ENCODE measurements around the gene VILL. TPM values are rescaled to one million over a fixed set of nuclear protein-coding genes. Genes with fewer than 3 reads are reported as not detected.
"Not testable (repeated sequence)": the region's sequence is repeated elsewhere in the genome, so short reads cannot be mapped to it uniquely, and the experiment has no call there.

VILL gene
- total RNA-seq, 2 experiments from 2014 or later, result 15.4 to 18.3 TPM

GRCh38 chr3:37984051-37984450 is 6.5 kb upstream of the VILL start:
- CTCF ChIA-PET, result interaction anchor here (1.3 to 3.8 kb wide), 2 partner anchors 10 to 17 kb away, joined by 4 to 26 read pairs; no protein-coding TSS in a partner anchor
- DNase-seq (no peak), ATAC-seq (no peak)
- Mint-ChIP-seq H3K27me3 (peaks cover 5% of the 10 kb centered on the region), H3K27ac (no peak overlapping the region), H3K4me1 (no peaks in the 10 kb centered on the region), H3K36me3 (no peaks in the 10 kb centered on the region), H3K9me3 (ENCODE audit: low read depth) (no peaks in the 10 kb centered on the region), H3K4me3 (no peak overlapping the region)

GRCh38 chr3:37984596-37984995 is 6.0 kb upstream of the VILL start:
- peaks cover 4% of the 10 kb centered on the region for H3K27me3 Mint-ChIP-seq
- no peaks in the 10 kb centered on the region for H3K36me3 Mint-ChIP-seq
- DNase-seq (no peak), ATAC-seq (no peak)
- H3K4me3 Mint-ChIP-seq, result no peak overlapping the region
- H3K4me1 Mint-ChIP-seq, result no peaks in the 10 kb centered on the region
- H3K27ac Mint-ChIP-seq, result no peak overlapping the region
- CTCF ChIA-PET, result interaction anchor here (1.3 to 3.8 kb wide), 2 partner anchors 10 to 17 kb away, joined by 4 to 26 read pairs; no protein-coding TSS in a partner anchor
- H3K9me3 Mint-ChIP-seq (ENCODE audit: low read depth), result no peaks in the 10 kb centered on the region

- Mint-ChIP-seq H3K27ac (no peak overlapping the region), H3K4me3 (no peak overlapping the region), H3K36me3 (no peaks in the 10 kb centered on the region), H3K27me3 (no peaks in the 10 kb centered on the region), H3K9me3 (ENCODE audit: low read depth) (no peaks in the 10 kb centered on the region), H3K4me1 (no peaks in the 10 kb centered on the region)
- ATAC-seq (no peak), DNase-seq (no peak)
- CTCF ChIA-PET, result interaction anchor here (1.0 to 3.8 kb wide), 3 partner anchors 11 to 18 kb away, joined by 4 to 26 read pairs (median 9); no protein-coding TSS in a partner anchor
These were observed 4.8 kb upstream of the VILL start for GRCh38 chr3:37985637-37986320.

- ATAC-seq, result no peak
- Mint-ChIP-seq H3K4me3 (no peak overlapping the region), H3K27me3 (no peaks in the 10 kb centered on the region), H3K27ac (no peak overlapping the region), H3K9me3 (ENCODE audit: low read depth) (no peaks in the 10 kb centered on the region), H3K36me3 (no peaks in the 10 kb centered on the region), H3K4me1 (no peaks in the 10 kb centered on the region)
- CTCF ChIA-PET, result interaction anchor here (0.8 to 3.8 kb wide), 5 partner anchors 10 to 19 kb away, joined by 3 to 26 read pairs (median 4); no protein-coding TSS in a partner anchor
- DNase-seq, result no peak
These were observed 3.9 kb upstream of the VILL start for GRCh38 chr3:37986479-37987314.

- DNase-seq, result no peak
- Mint-ChIP-seq H3K9me3 (ENCODE audit: low read depth) (no peaks in the 10 kb centered on the region), H3K4me1 (no peaks in the 10 kb centered on the region), H3K27me3 (no peaks in the 10 kb centered on the region), H3K27ac (no peak overlapping the region), H3K4me3 (no peak overlapping the region), H3K36me3 (no peaks in the 10 kb centered on the region)
- CTCF ChIA-PET, result interaction anchor here (0.8 to 1.9 kb wide), 3 partner anchors 10 to 16 kb away, joined by 3 to 9 read pairs (median 4); no protein-coding TSS in a partner anchor
- ATAC-seq, result no peak
These were observed 3.3 kb upstream of the VILL start for GRCh38 chr3:37987315-37987697.

- Mint-ChIP-seq H3K27ac (no peak overlapping the region), H3K4me1 (no peaks in the 10 kb centered on the region), H3K9me3 (ENCODE audit: low read depth) (no peaks in the 10 kb centered on the region), H3K36me3 (no peaks in the 10 kb centered on the region), H3K27me3 (no peaks in the 10 kb centered on the region), H3K4me3 (no peak overlapping the region)
- DNase-seq (no peak), ATAC-seq (no peak)
- CTCF ChIA-PET, result interaction anchor here (1.4 to 1.9 kb wide), 2 partner anchors 9 to 16 kb away, joined by 4 to 9 read pairs; no protein-coding TSS in a partner anchor
These were observed 2.8 kb upstream of the VILL start for GRCh38 chr3:37987751-37988179.

- H3K4me1 Mint-ChIP-seq; H3K4me3 Mint-ChIP-seq; DNase-seq; H3K27ac Mint-ChIP-seq; ATAC-seq; H3K36me3 Mint-ChIP-seq; H3K27me3 Mint-ChIP-seq; H3K9me3 Mint-ChIP-seq (ENCODE audit: low read depth): not testable (repeated sequence)
- CTCF ChIA-PET, result interaction anchor here (1.4 kb wide), 1 partner anchor 15 kb away, joined by 4 read pairs; no protein-coding TSS in a partner anchor
These were observed 2.2 kb upstream of the VILL start for GRCh38 chr3:37988376-37988775.

- ATAC-seq (no peak), DNase-seq (no peak)
- H3K4me3 Mint-ChIP-seq, result no peak overlapping the region
- CTCF ChIA-PET, result no interaction called here
- no peaks in the 10 kb centered on the region for H3K9me3 Mint-ChIP-seq (ENCODE audit: low read depth)
- H3K4me1 Mint-ChIP-seq, result peaks cover 9% of the 10 kb centered on the region
- no peak overlapping the region for H3K27ac Mint-ChIP-seq
- no peaks in the 10 kb centered on the region for H3K27me3 Mint-ChIP-seq
- H3K36me3 Mint-ChIP-seq, result no peaks in the 10 kb centered on the region
These were observed 1.6 kb upstream of the VILL start for GRCh38 chr3:37988931-37989525.

- Mint-ChIP-seq H3K9me3 (ENCODE audit: low read depth) (no peaks in the 10 kb centered on the region), H3K27ac (no peak overlapping the region)
- CTCF ChIA-PET, result interaction anchor here (1.5 kb wide), 1 partner anchor 15 kb away, joined by 8 read pairs; no protein-coding TSS in a partner anchor
These were observed 635 bp upstream of the VILL start for GRCh38 chr3:37989821-37990480.

GRCh38 chr3:37991109-37991508 is 523 bp downstream of the VILL start:
- no peaks in the 10 kb centered on the region for H3K9me3 Mint-ChIP-seq (ENCODE audit: low read depth)
- H3K36me3 Mint-ChIP-seq, result peaks cover 10% of the 10 kb centered on the region
- CTCF ChIA-PET, result interaction anchor here (1.5 kb wide), 1 partner anchor 16 kb away, joined by 8 read pairs; no protein-coding TSS in a partner anchor
- ATAC-seq (no peak), DNase-seq (no peak)
- peaks cover 27% of the 10 kb centered on the region for H3K4me1 Mint-ChIP-seq
- no peak overlapping the region for H3K27ac Mint-ChIP-seq
- no peaks in the 10 kb centered on the region for H3K27me3 Mint-ChIP-seq
- no peak overlapping the region for H3K4me3 Mint-ChIP-seq

More at GRCh38 chr3:37989821-37990480, 635 bp upstream of the VILL start:
- no peak for DNase-seq
- no peak for ATAC-seq
- Mint-ChIP-seq H3K27me3 (no peaks in the 10 kb centered on the region), H3K4me1 (peaks cover 15% of the 10 kb centered on the region), H3K4me3 (no peak overlapping the region), H3K36me3 (no peaks in the 10 kb centered on the region)

- no peak for ATAC-seq
- no peak overlapping the region for H3K27ac Mint-ChIP-seq
- H3K36me3 Mint-ChIP-seq, result peaks cover 17% of the 10 kb centered on the region
- H3K4me3 Mint-ChIP-seq, result no peak overlapping the region
- H3K27me3 Mint-ChIP-seq, result no peaks in the 10 kb centered on the region
- H3K9me3 Mint-ChIP-seq (ENCODE audit: low read depth), result no peaks in the 10 kb centered on the region
- CTCF ChIA-PET, result interaction anchor here (1.4 to 1.9 kb wide), 2 partner anchors 16 to 17 kb away, joined by 3 to 7 read pairs; no protein-coding TSS in a partner anchor
- H3K4me1 Mint-ChIP-seq, result peaks cover 34% of the 10 kb centered on the region
- no peak for DNase-seq
These were observed 1.2 kb downstream of the VILL start for GRCh38 chr3:37991823-37992222.

GRCh38 chr3:37992271-37993066 is 1.9 kb downstream of the VILL start:
- no peak for DNase-seq
- Mint-ChIP-seq H3K27ac (no peak overlapping the region), H3K27me3 (no peaks in the 10 kb centered on the region), H3K4me1 (peaks cover 39% of the 10 kb centered on the region), H3K4me3 (peak overlapping the region; percentile 0), H3K9me3 (ENCODE audit: low read depth) (no peaks in the 10 kb centered on the region), H3K36me3 (peaks cover 19% of the 10 kb centered on the region)
- ATAC-seq, result no peak
- CTCF ChIA-PET, result interaction anchor here (1.4 to 1.9 kb wide), 2 partner anchors 17 to 18 kb away, joined by 3 to 7 read pairs; no protein-coding TSS in a partner anchor
